Small intestine (tissue), 7 donors: ENCODE measurements around the gene GABBR1. TPM values are rescaled to one million over a fixed set of nuclear protein-coding genes. Genes with fewer than 3 reads are reported as not detected.

ENCODE experiments used
- DNase-seq, 2 donors: peaks; one replicate each; pipeline versions ENCODE4 v3.0.0 to v3.0.0-alpha.2; 2013
- FAIRE-seq: peaks from 2 replicates; lab custom pipeline; 2012; peaks lifted over from hg19 to GRCh38; lab: Jason Lieb, UNC
- H3K27ac ChIP-seq, 3 donors: one replicate each; pipeline ENCODE4 v1.5.1; 2013; ENCODE audit warnings: low read length in 2 of 3, mild to moderate bottlenecking in 2 of 3, control low read depth in 1 of 3, inconsistent platforms in 1 of 3, low read depth in 1 of 3, moderate library complexity in 1 of 3
- H3K27me3 ChIP-seq, 3 donors: one replicate each; pipeline ENCODE4 v1.6.1; 2013; ENCODE audit warnings: low read length in 3 of 3, inconsistent platforms in 1 of 3; ENCODE audit not compliant: control insufficient read depth in 3 of 3, insufficient read depth in 3 of 3
- H3K36me3 ChIP-seq, 3 donors: one replicate each; pipeline ENCODE4 v1.6.1; 2013; ENCODE audit warnings: low read length in 3 of 3, inconsistent platforms in 1 of 3, low read depth in 1 of 3, mild to moderate bottlenecking in 1 of 3, moderate library complexity in 1 of 3; ENCODE audit not compliant: control insufficient read depth in 3 of 3, insufficient read depth in 2 of 3
- H3K4me1 ChIP-seq, 3 donors: one replicate each; pipeline ENCODE4 v1.6.1; 2013; ENCODE audit warnings: low read length in 2 of 3, inconsistent platforms in 1 of 3, low read depth in 1 of 3, mild to moderate bottlenecking in 1 of 3, moderate library complexity in 1 of 3; ENCODE audit not compliant: control insufficient read depth in 3 of 3, insufficient read depth in 2 of 3
- H3K4me3 ChIP-seq, 3 donors: one replicate each; pipeline ENCODE4 v1.5.1; 2013; ENCODE audit warnings: low read length in 3 of 3, control low read depth in 1 of 3, inconsistent platforms in 1 of 3, low read depth in 1 of 3, mild to moderate bottlenecking in 1 of 3, moderate library complexity in 1 of 3
- H3K9me3 ChIP-seq, 2 donors: one replicate each; pipeline ENCODE4 v1.6.1; 2013; ENCODE audit warnings: low read depth in 1 of 2, low read length in 1 of 2; ENCODE audit not compliant: control insufficient read depth in 2 of 2, insufficient read depth in 1 of 2
- WGBS, 3 donors: extraction: QIAGEN DNeasy Blood & Tissue Kit; methylation state at CpG; one replicate each; pipeline ENCODE4 v1.1.7; 2013; 5-methylcytosine and 5-hydroxymethylcytosine counted together
- polyA plus RNA-seq, 4 donors: library from polyadenylated mRNA; stranded (reverse) in 3 of 4; unstranded in 1 of 4; fragments of 200-250 nt in 3 of 4; fragments of 120-200 nt in 1 of 4; gene quantifications; one replicate each; pipeline versions ENCODE4 v1.2.1 to v1.2.3, GENCODE V29; 2013
- donor health status: healthy with polysubstance abuse.
- donor health status: control.
- donor health status: control.
- donor health status: Bipolar disorder and iron deficiency.
- donor health status: healthy.

Gene GABBR1
- polyA plus RNA-seq, 4 donors, result 0.22 to 12.2 (median 7.1) TPM

DNA sequence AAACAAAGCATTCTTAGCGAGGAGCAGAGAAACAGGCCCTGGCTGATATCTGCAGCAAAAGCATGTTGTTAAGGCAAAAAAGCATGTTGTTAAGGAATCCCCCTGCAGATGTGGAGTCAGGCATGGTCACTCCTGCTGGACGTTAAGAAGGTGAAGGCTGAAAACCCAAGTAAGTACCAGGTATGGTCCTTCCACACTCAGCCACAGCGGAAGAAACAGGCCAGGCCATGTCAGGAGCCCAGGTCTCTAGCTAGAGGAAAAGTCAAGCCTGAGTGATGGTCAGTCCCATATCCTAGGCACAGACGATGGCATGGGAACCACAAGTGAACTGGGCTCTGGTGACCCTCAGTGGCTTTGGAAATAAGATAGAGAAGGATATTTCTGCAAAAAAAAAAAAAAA, 112.8 kb downstream of the GABBR1 start:
- no peak for FAIRE-seq
- no peaks in the 10 kb centered on the region for H3K36me3 ChIP-seq
- no peak for DNase-seq
- H3K4me1 ChIP-seq, result no peaks in the 10 kb centered on the region
- no peak overlapping the region for H3K4me3 ChIP-seq
- 73 to 87% (median 81%) methylated on average over 4 of the region's 4 CpGs for WGBS, 3 donors
- H3K9me3 ChIP-seq, result no peaks in the 10 kb centered on the region
- no peak overlapping the region for H3K27ac ChIP-seq
- peaks cover 0 to 3% (median 0%) of the 10 kb centered on the region in 3 donors for H3K27me3 ChIP-seq

GRCh38 chr6:29519291-29520010, 113.5 kb downstream of the GABBR1 start:
- peaks cover 0 to 3% (median 0%) of the 10 kb centered on the region in 3 donors for H3K27me3 ChIP-seq
- no peaks in the 10 kb centered on the region for H3K4me1 ChIP-seq
- no peak overlapping the region for H3K4me3 ChIP-seq
- H3K9me3 ChIP-seq, result no peaks in the 10 kb centered on the region
- H3K36me3 ChIP-seq, result no peaks in the 10 kb centered on the region
- FAIRE-seq (no peak), DNase-seq (no peak)
- no peak overlapping the region for H3K27ac ChIP-seq
- WGBS, 3 donors, result 70 to 85% (median 83%) methylated on average over 6 of the region's 6 CpGs

- no peaks in the 10 kb centered on the region for H3K4me1 ChIP-seq
- 69 to 80% (median 75%) methylated on average over 7 of the region's 7 CpGs for WGBS, 3 donors
These were observed 115.1 kb downstream of the GABBR1 start for GRCh38 chr6:29517728-29518440.

GRCh38 chr6:29517245-29517644, 115.7 kb downstream of the GABBR1 start:
- 70 to 90% (median 87%) methylated on average over 1 of the region's 1 CpG for WGBS, 3 donors
- Histone ChIP-seq H3K4me3 (no peak overlapping the region), H3K36me3 (no peaks in the 10 kb centered on the region), H3K27me3 (peaks cover 0 to 3% (median 0%) of the 10 kb centered on the region in 3 donors), H3K9me3 (no peaks in the 10 kb centered on the region), H3K27ac (no peak overlapping the region), H3K4me1 (no peaks in the 10 kb centered on the region)
- FAIRE-seq (no peak), DNase-seq (no peak)

More at GRCh38 chr6:29517728-29518440, 115.1 kb downstream of the GABBR1 start:
- Histone ChIP-seq H3K4me3 (no peak overlapping the region), H3K36me3 (no peaks in the 10 kb centered on the region), H3K27ac (no peak overlapping the region), H3K9me3 (no peaks in the 10 kb centered on the region), H3K27me3 (peaks cover 0 to 3% (median 0%) of the 10 kb centered on the region in 3 donors)
- DNase-seq (no peak), FAIRE-seq (no peak)

DNA sequence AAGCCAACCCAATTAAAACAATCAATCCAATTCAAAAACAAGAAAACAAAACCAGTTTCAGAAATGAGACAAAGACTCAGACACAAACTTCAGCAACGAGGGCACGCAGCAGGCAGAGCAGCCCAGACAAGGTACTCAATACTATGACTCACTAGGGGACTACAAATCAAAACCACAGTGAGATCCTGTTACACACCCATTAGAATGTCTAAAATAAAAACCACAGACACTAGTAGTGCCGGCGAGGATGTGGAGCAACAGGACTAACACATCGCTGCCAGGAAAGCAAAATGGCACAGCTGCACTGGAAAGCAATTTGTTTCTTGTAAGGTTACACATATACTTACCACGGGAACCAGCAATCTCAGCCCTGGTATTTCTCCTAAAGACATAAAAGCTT, 116.9 kb downstream of the GABBR1 start:
- WGBS, 3 donors, result 61 to 74% (median 61%) methylated on average over 6 of the region's 6 CpGs
- Histone ChIP-seq H3K9me3 (no peaks in the 10 kb centered on the region), H3K36me3 (no peaks in the 10 kb centered on the region), H3K4me1 (no peaks in the 10 kb centered on the region), H3K27me3 (peaks cover 0 to 3% (median 0%) of the 10 kb centered on the region in 3 donors), H3K4me3 (no peak overlapping the region), H3K27ac (no peak overlapping the region)
- FAIRE-seq, result no peak
- no peak for DNase-seq

- no peak overlapping the region for H3K27ac ChIP-seq
- no peaks in the 10 kb centered on the region for H3K36me3 ChIP-seq
- 72 to 80% (median 76%) methylated on average over 2 of the region's 2 CpGs for WGBS, 3 donors
- no peaks in the 10 kb centered on the region for H3K4me1 ChIP-seq
- H3K27me3 ChIP-seq, result no peaks in the 10 kb centered on the region
- DNase-seq, result no peak
- no peaks in the 10 kb centered on the region for H3K9me3 ChIP-seq
- no peak for FAIRE-seq
- no peak overlapping the region for H3K4me3 ChIP-seq
These were observed 122.2 kb downstream of the GABBR1 start for GRCh38 chr6:29510746-29511300.

DNA sequence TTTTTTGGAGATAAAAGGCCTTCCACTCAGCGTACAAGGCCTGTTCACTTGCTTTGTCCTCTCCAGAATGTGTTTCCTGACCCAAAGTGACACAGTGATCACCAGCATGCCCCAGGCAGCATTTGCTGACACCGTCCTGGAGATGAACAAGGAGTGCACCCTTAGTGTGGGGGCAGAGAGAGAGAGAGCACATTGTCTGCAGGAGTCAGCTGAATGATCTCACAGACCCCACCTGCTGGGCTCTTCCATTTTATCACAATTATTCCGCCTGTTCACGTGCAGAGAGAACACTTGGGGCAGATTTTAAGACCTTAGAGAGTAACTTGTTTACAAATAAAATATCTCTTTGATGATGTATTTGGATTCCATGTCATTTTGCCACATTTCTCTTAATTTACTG, 122.8 kb downstream of the GABBR1 start:
- no peak for FAIRE-seq
- H3K9me3 ChIP-seq, result no peaks in the 10 kb centered on the region
- WGBS, 3 donors, result 40 to 49% (median 43%) methylated on average over 4 of the region's 4 CpGs

More for the DNA sequence above, 122.8 kb downstream of the GABBR1 start:
- Histone ChIP-seq H3K27me3 (no peaks in the 10 kb centered on the region), H3K4me1 (no peaks in the 10 kb centered on the region), H3K4me3 (no peak overlapping the region), H3K36me3 (no peaks in the 10 kb centered on the region), H3K27ac (no peak overlapping the region)
- no peak for DNase-seq
